Left ventricle myocardium inferior (tissue), 1 donor: Measurements from ENCODE around the gene SH3TC2. TPM values are rescaled to one million over a fixed set of nuclear protein-coding genes. Genes with fewer than 3 reads are reported as not detected.

Experiments used
- DNase-seq: peaks from one replicate; pipeline ENCODE4 v3.0.0-alpha.2; 2020
- H3K27ac ChIP-seq: fragments of 200-600 bp; replicated peaks from 2 replicates; pipeline ENCODE4 v1.8.0; 2021
- H3K27me3 ChIP-seq: fragments of 200-600 bp; 2 replicates; pipeline ENCODE4 v1.8.0; 2021; ENCODE audit warnings: low read depth
- H3K36me3 ChIP-seq: fragments of 200-600 bp; 2 replicates; pipeline ENCODE4 v1.8.0; 2021
- H3K4me1 ChIP-seq: fragments of 200-600 bp; 2 replicates; pipeline ENCODE4 v1.8.0; 2021
- H3K4me3 ChIP-seq: fragments of 200-600 bp; 2 replicates; pipeline ENCODE4 v1.8.0; 2021; ENCODE audit warnings: mild to moderate bottlenecking, moderate library complexity
- H3K9me3 ChIP-seq: fragments of 200-600 bp; replicated peaks from 2 replicates; pipeline ENCODE4 v1.8.0; 2021
- CTCF ChIP-seq: fragments of 200-600 bp; IDR thresholded peaks from 2 replicates; pipeline ENCODE4 v1.8.0; 2021; ENCODE audit warnings: antibody characterized with exemption, mild to moderate bottlenecking, borderline replicate concordance
- intact Hi-C: fragments of 100-400 bp; cut with micrococcal nuclease; formaldehyde crosslinking; loops from one replicate; pipeline ENCODE4 v1.11.0; 2022
- total RNA-seq: library from RNA; stranded (reverse); fragmentation: NEBNext Ultra II Directional; extraction: Animal tissue kit (Norgen Biotek cat#: 25700); gene quantifications from one replicate; pipeline ENCODE4 v1.2.1, GENCODE V29; 2021
- donor health status: DM: no; HTN: yes; CAD: no; lungs with severe emphysema.

The SH3TC2 gene
- total RNA-seq, 1 donor from 2014 or later = 9.4 TPM

GRCh38 chr5:149061341-149061740, 1.5 kb downstream of the SH3TC2 start:
- DNase-seq = no peak
- Histone ChIP-seq H3K27ac (peak overlapping the region; percentile 93), H3K36me3 (no peaks in the 10 kb centered on the region), H3K27me3 (no peaks in the 10 kb centered on the region), H3K9me3 (peaks cover 16% of the 10 kb centered on the region), H3K4me3 (peak overlapping the region; percentile 40), H3K4me1 (peaks cover 64% of the 10 kb centered on the region)
- no peak for TF ChIP-seq CTCF
- intact Hi-C loops = no loop called here

GRCh38 chr5:149060325-149060724, 2.5 kb downstream of the SH3TC2 start:
- H3K4me1 ChIP-seq = peaks cover 57% of the 10 kb centered on the region
- peak; percentile 46 for DNase-seq
- peak overlapping the region; percentile 93 for H3K27ac ChIP-seq
- peaks cover 19% of the 10 kb centered on the region for H3K9me3 ChIP-seq
- peak overlapping the region; percentile 0 for H3K4me3 ChIP-seq
- H3K36me3 ChIP-seq = no peaks in the 10 kb centered on the region
- intact Hi-C loops = no loop called here
- H3K27me3 ChIP-seq = no peaks in the 10 kb centered on the region
- TF ChIP-seq CTCF = no peak

GRCh38 chr5:149056616-149057165, 6.2 kb downstream of the SH3TC2 start:
- Histone ChIP-seq H3K4me1 (peaks cover 34% of the 10 kb centered on the region), H3K9me3 (peaks cover 19% of the 10 kb centered on the region), H3K27me3 (no peaks in the 10 kb centered on the region), H3K36me3 (no peaks in the 10 kb centered on the region), H3K27ac (no peak overlapping the region), H3K4me3 (no peak overlapping the region)
- no peak for TF ChIP-seq CTCF
- no peak for DNase-seq
- intact Hi-C loops = no loop called here

GRCh38 chr5:149054416-149054815, 8.4 kb downstream of the SH3TC2 start:
- H3K27me3 ChIP-seq = no peaks in the 10 kb centered on the region
- no peak overlapping the region for H3K27ac ChIP-seq
- intact Hi-C loops = no loop called here
- peaks cover 14% of the 10 kb centered on the region for H3K4me1 ChIP-seq
- peaks cover 19% of the 10 kb centered on the region for H3K9me3 ChIP-seq
- TF ChIP-seq CTCF = no peak
- DNase-seq = no peak
- H3K4me3 ChIP-seq = no peak overlapping the region
- no peaks in the 10 kb centered on the region for H3K36me3 ChIP-seq

- intact Hi-C loops = no loop called here
Observed at GRCh38 chr5:149053072-149053695, 9.7 kb downstream of the SH3TC2 start.

More at GRCh38 chr5:149053072-149053695, 9.7 kb downstream of the SH3TC2 start:
- Histone ChIP-seq H3K4me1 (peaks cover 14% of the 10 kb centered on the region), H3K27ac (peak overlapping the region; percentile 54), H3K9me3 (peaks cover 14% of the 10 kb centered on the region), H3K27me3 (no peaks in the 10 kb centered on the region), H3K36me3 (no peaks in the 10 kb centered on the region), H3K4me3 (no peak overlapping the region)
- DNase-seq = no peak
- TF ChIP-seq CTCF = no peak
